ENCODE results near the gene AVEN. TPM values are rescaled to one million over a fixed set of nuclear protein-coding genes. Genes with fewer than 3 reads are reported as not detected.

Gene AVEN
- total RNA-seq, 1 donor from 2014 or later: 8.9 TPM

DNA sequence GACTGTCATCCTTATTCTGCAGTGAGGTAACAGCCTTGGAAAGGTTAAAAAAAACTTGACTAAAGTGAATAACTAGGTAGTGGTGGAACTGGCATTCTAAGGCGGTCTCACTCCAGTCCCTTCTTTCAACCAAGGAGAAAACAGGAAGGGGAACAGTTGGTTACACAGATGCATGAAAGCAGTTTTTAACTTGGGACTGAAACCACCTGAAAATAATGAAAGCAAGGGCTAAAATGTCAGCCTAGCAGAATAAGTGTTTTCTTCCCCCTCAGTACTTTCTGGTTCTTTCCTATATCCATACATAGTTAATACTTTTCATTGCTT lies 748 bp upstream of the AVEN start:
- peak overlapping the region; percentile 92 for H3K4me3 ChIP-seq
- intact Hi-C loops (cut with DNase I): no loop called here
- DNase-seq: no peak
- no peaks in the 10 kb centered on the region for H3K27me3 ChIP-seq (ENCODE audit: low read depth)
- no peaks in the 10 kb centered on the region for H3K9me3 ChIP-seq
- TF ChIP-seq, protein P1, sequence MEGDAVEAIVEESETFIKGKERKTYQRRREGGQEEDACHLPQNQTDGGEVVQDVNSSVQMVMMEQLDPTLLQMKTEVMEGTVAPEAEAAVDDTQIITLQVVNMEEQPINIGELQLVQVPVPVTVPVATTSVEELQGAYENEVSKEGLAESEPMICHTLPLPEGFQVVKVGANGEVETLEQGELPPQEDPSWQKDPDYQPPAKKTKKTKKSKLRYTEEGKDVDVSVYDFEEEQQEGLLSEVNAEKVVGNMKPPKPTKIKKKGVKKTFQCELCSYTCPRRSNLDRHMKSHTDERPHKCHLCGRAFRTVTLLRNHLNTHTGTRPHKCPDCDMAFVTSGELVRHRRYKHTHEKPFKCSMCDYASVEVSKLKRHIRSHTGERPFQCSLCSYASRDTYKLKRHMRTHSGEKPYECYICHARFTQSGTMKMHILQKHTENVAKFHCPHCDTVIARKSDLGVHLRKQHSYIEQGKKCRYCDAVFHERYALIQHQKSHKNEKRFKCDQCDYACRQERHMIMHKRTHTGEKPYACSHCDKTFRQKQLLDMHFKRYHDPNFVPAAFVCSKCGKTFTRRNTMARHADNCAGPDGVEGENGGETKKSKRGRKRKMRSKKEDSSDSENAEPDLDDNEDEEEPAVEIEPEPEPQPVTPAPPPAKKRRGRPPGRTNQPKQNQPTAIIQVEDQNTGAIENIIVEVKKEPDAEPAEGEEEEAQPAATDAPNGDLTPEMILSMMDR (IDR thresholded peaks at IDR 0.05): no peak
- no peak for ATAC-seq
- no peaks in the 10 kb centered on the region for H3K36me3 ChIP-seq
- H3K4me1 ChIP-seq: peaks cover 18% of the 10 kb centered on the region
- peak overlapping the region; percentile 89 for H3K27ac ChIP-seq

DNA sequence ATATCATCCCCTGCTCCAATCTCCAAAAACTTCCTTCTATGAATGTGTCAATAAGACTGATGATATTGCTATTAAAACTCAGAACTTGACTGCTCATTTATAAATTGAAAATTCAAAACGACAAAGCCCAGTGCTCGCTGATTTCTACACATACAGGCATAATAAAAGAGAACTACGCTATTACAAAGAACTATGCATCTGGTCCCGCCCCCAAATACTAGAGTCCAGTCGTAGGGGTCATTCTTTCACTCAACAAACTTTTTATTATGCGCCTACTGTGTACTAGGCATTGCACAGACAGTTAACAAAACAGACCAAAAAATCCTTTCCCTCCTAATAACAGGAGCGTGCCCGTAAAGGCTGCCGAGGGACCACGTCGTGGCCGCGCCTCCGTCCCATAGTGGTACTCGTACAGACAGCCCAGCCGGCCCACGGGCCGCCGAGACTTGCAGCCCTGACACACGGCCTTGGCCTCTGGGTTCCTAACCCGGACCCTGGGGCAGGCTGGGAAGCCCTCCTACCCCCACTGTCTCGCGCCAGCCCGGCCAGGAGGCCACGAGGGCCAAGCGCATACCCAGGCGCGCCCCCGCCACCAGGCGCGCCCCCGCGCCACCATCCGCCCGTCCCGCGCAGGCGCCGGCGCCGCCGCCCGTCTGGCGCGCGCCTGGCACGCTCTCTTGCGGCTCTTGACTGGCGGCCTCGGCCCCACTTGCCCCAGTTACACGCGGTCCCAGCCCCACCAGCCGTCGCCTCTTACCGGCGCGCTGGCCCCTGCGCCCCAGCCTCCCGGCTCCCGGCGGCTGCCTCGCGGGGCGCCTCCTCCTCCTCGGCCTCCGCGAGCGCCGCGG lies 757 bp downstream of the AVEN start:
- intact Hi-C loops (cut with DNase I): no loop called here
- peak; percentile 96 to 97 for ATAC-seq

DNA sequence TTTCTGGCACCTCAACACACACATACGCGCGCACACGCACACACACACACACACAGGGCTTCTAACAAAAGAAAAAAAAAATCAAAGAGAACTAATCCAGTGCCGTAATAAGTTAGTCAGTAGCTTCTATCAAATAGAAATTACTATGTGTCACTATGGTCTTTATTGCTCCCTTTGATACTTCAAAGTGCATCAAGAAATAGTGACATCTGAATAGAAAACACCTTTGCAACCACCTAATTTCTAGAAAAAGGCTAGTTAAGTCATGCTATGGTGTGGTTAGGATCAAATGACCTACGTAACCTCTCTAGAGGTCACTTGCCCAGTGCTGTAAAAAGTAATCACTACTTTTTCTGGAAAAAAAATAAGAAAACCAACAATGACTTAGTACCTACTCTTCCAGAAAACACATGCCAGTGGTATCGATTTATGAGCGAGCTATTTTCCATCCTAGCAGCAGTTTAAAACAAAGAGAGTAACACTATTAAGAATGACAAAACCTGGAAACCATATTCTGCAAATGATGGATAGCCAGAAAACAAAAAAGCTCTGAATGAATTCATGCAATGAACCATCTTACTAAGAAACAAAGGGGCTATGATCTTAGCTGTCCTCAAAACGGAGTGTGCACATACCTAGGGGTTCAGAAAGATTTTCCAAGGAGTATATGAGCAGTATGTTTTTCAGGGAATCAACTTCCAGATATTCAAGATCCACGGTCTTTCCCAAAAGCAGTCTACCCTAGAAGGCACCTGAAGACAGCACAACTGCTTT lies 6.8 kb downstream of the AVEN start:
- DNase-seq (no peak), ATAC-seq (no peak)
- Histone ChIP-seq H3K4me3 (no peak overlapping the region), H3K27ac (no peak overlapping the region), H3K36me3 (no peaks in the 10 kb centered on the region), H3K9me3 (peaks cover 5% of the 10 kb centered on the region), H3K27me3 (ENCODE audit: low read depth) (no peaks in the 10 kb centered on the region), H3K4me1 (no peaks in the 10 kb centered on the region)
- TF ChIP-seq, protein P1 (IDR thresholded peaks at IDR 0.05): no peak
- intact Hi-C loops (cut with DNase I): no loop called here

More for the DNA sequence above, 757 bp downstream of the AVEN start:
- peak; percentile 88 for DNase-seq
- H3K4me3 ChIP-seq: peak overlapping the region; percentile 92
- H3K4me1 ChIP-seq: peaks cover 18% of the 10 kb centered on the region
- no peaks in the 10 kb centered on the region for H3K27me3 ChIP-seq (ENCODE audit: low read depth)
- TF ChIP-seq, protein P1 (IDR thresholded peaks at IDR 0.05): no peak
- H3K9me3 ChIP-seq: no peaks in the 10 kb centered on the region
- peak overlapping the region; percentile 89 for H3K27ac ChIP-seq
- no peaks in the 10 kb centered on the region for H3K36me3 ChIP-seq

DNA sequence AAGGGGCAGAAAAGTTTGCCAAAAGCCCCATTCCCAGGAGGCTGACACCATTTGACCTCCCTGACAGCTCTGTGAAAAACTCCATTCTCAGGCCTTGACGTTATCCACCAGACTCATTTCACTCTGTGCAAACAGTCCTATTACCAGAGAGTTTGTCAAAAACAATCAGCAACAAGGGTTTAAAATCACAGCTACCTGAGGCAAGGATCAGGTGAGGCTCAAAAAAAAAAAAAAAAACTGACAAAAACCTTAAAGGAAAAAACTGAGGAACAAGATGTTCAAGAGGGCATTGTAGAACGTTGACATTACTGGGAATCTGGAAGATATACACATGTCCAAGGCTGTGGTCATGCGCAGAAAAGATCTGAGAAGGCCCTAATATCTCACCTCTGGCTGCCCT lies 11.4 kb downstream of the AVEN start:
- Histone ChIP-seq H3K4me3 (no peak overlapping the region), H3K27me3 (ENCODE audit: low read depth) (no peaks in the 10 kb centered on the region), H3K27ac (no peak overlapping the region), H3K4me1 (no peaks in the 10 kb centered on the region), H3K9me3 (peaks cover 5% of the 10 kb centered on the region), H3K36me3 (no peaks in the 10 kb centered on the region)
- intact Hi-C loops (cut with DNase I): no loop called here
- no peak for ATAC-seq
- no peak for DNase-seq
- TF ChIP-seq, protein P1 (IDR thresholded peaks at IDR 0.05): no peak

DNA sequence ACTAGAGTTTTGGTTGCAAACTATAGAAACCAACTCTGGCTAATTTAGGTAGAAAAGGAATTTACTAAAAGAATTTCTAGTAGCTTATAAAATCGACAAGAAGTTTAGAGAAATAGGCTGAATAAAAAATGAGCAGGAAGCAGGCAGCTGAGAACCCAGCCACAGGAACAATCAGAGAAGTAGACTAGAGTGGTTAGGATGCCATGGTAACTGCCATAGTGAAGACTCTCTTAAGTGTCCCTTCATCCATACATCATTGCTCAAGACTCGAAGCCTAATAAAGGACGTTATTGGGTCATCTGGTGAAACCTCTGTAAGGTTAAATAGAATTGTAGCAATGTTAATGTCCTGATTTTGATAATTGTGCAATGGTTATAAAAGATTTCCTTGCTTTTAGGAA lies 13.8 kb downstream of the AVEN start:
- H3K4me3 ChIP-seq: no peak overlapping the region
- H3K27me3 ChIP-seq (ENCODE audit: low read depth): no peaks in the 10 kb centered on the region
- intact Hi-C loops (cut with DNase I): no loop called here
- peaks cover 5% of the 10 kb centered on the region for H3K9me3 ChIP-seq
- H3K36me3 ChIP-seq: no peaks in the 10 kb centered on the region
- no peak for DNase-seq
- no peak overlapping the region for H3K27ac ChIP-seq
- H3K4me1 ChIP-seq: no peaks in the 10 kb centered on the region
- TF ChIP-seq, protein P1 (IDR thresholded peaks at IDR 0.05): no peak
- no peak for ATAC-seq

Measured in lower lobe of right lung (tissue), 2 donors.